Measurements from ENCODE around the gene PIP4K2C. TPM values are rescaled to one million over a fixed set of nuclear protein-coding genes. Genes with fewer than 3 reads are reported as not detected.

Gene PIP4K2C
- total RNA-seq, 1 experiment from 2014 or later: 37.1 TPM

- H2BK120ac ChIP-seq (ENCODE audit: low read depth, low read length, poor library complexity, severe bottlenecking): no peak overlapping the region
- Mint-ChIP-seq H3K36me3 (ENCODE audit: insufficient read depth in 1 of 3, low read depth in 3 of 3) (peaks cover 3 to 4% (median 3%) of the 10 kb centered on the region in 3 experiments; a peak in 4 of 7 replicates), H3K4me3 (no peak overlapping the region), H3K27me3 (ENCODE audit: low read depth) (peaks cover 13% of the 10 kb centered on the region), H3K27ac (no peak overlapping the region), H3K4me1 (peaks cover 45 to 56% of the 10 kb centered on the region in 2 experiments), H3K9me3 (no peaks in the 10 kb centered on the region)
- H3K9ac ChIP-seq (ENCODE audit: extremely low read depth, insufficient read length, low read length): no peak overlapping the region
- no peak overlapping the region for H3T11ph ChIP-seq (ENCODE audit: low read length)
- TF ChIP-seq CTCF (conservative IDR thresholded peaks at IDR 0.05): no peak
- peaks cover 3% of the 10 kb centered on the region; the same call in 1 of the 2 replicates for H3K79me2 ChIP-seq (ENCODE audit: insufficient read depth, low read length)
- H3K27me3 ChIP-seq (ENCODE audit: insufficient read depth, low read length): no peaks in the 10 kb centered on the region; the same call in 1 of the 2 replicates
- peaks cover 5% of the 10 kb centered on the region; the same call in 1 of the 2 replicates for H3K4me1 ChIP-seq (ENCODE audit: insufficient read depth, low read length)
- H2AK5ac ChIP-seq (ENCODE audit: insufficient read length, low read length): no peak overlapping the region
- no CpG with 5 or more reads among the region's 7 CpGs for WGBS (ENCODE audit: extremely low coverage, insufficient read length, low lambda C conversion rate)
- H3K9me3 ChIP-seq (ENCODE audit: control insufficient read depth, low read depth, low read length): no peaks in the 10 kb centered on the region
- H2BK5ac ChIP-seq (ENCODE audit: insufficient read length, low read length): no peak overlapping the region
- H4K8ac ChIP-seq (replicated peaks; ENCODE audit: insufficient read length, low read depth, low read length): no peak overlapping the region
- H3K27ac ChIP-seq (ENCODE audit: insufficient read length, low read depth, low read length): no peak overlapping the region
- H4K20me1 ChIP-seq (ENCODE audit: control insufficient read depth, insufficient read depth, insufficient read length): no peaks in the 10 kb centered on the region
- H3K23me2 ChIP-seq (ENCODE audit: insufficient read length, low read depth, low read length, poor library complexity, severe bottlenecking): peaks cover 10% of the 10 kb centered on the region
- H3K4me2 ChIP-seq (ENCODE audit: insufficient read depth, insufficient read length, low read length): no peak overlapping the region
- no peak overlapping the region for H3K14ac ChIP-seq (ENCODE audit: insufficient read depth, low read length)
- no peak overlapping the region for H2BK12ac ChIP-seq (ENCODE audit: insufficient read length, low read depth, low read length)
- H2BK15ac ChIP-seq (ENCODE audit: low read depth, low read length): no peak overlapping the region
- no peak overlapping the region for H2AFZ ChIP-seq (ENCODE audit: low read length)
- peaks cover 3% of the 10 kb centered on the region for H3K79me1 ChIP-seq (ENCODE audit: insufficient read depth, low read depth, low read length, poor library complexity, severe bottlenecking)
- H3K4ac ChIP-seq (ENCODE audit: low read depth, low read length): no peak overlapping the region
- H3K23ac ChIP-seq (ENCODE audit: insufficient read length, low read depth, low read length): no peak overlapping the region
- H4K91ac ChIP-seq (ENCODE audit: insufficient read length, low read depth, low read length): no peak overlapping the region
- no peak overlapping the region for H3K18ac ChIP-seq (ENCODE audit: insufficient read length, low read depth, low read length)
- no peak overlapping the region for H2BK20ac ChIP-seq (ENCODE audit: low read depth, low read length, poor library complexity, severe bottlenecking)
- no peak overlapping the region for H3K56ac ChIP-seq (ENCODE audit: insufficient read length, low read depth, low read length)
- no peak for DNase-seq
- H4K5ac ChIP-seq (ENCODE audit: insufficient read length, low read depth, low read length): no peak overlapping the region
These were observed 37.4 kb upstream of the PIP4K2C start for GRCh38 chr12:57553343-57554202.

All from H9 (cell line).